GM18519 (cell line): Measurements from ENCODE around the gene NUP153.

Source experiments
- ATAC-seq: cut with Tn5 transposase; IDR thresholded peaks from one replicate; pipeline ENCODE4 v1.9.1; 2021; ENCODE audit warnings: mild to moderate bottlenecking, moderate library complexity; ENCODE audit not compliant: unreplicated experiment, low FRiP score

NUP153 gene

DNA sequence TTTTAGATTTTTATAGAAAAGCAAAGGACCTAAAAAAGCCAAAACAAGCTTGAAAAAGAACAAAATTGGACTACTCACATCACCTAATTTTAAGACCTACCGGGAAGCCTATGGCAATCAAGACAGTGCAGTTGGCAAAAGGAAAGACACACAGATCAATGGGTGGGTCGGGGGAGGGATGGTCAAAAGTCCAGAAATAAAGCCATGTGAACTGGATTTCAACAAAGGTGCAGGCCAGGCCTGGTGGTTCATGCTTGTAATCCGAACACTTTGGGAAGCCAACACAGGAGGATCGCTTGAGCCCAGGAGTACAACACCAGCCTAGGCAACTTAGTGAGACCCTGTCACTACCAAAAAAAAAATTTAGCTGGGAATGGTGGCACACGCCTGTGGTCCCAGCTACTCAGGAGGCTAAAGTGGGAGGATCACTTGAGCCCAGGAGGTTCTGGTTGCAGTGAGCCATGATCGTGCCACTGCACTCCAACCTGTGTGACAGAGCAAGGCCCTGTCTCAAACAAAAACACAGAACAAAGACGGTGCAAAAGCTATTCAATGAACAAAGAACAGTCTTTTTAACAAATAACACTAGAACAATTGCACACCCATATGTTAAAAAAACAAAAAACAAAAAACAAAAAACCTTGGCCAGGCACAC lies 34.5 kb downstream of the NUP153 start:
- ATAC-seq, result no peak

DNA sequence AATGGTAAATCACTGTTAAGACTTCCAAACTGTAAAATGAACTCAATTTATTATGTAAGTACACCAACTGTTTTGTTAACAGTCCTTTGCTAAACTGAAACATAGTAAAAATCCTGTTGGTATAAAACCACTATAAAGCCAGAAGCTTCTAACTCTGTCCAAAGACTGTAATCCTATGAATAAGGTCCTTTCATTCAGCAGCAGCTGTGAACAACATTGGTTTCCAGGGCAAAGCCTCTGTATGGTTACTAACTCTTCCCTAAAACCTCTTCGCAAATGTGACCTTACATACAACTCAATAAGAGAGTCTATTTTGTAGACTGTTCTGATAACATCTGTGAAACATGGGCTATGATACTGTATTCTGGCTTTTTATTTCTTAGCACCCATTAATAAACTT lies 40.1 kb downstream of the NUP153 start:
- no peak for ATAC-seq

DNA sequence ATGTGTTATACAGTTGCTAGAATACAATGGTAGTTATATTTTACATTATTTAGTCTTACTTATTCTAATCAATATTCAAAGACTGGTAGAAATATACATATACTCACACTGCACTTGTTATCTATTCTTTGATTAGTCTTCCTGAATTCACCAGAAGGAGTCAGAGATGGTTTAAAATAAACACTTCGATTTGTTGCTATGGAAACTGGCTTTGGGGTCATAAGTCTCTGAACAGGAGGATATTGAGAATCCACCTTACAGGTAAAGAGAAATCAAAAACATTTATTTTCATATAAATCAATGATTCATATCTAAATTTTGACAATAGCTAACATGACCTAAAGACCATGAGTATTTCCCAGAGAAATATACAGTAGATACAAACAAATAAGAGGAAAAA lies 41.6 kb downstream of the NUP153 start:
- ATAC-seq, result no peak

DNA sequence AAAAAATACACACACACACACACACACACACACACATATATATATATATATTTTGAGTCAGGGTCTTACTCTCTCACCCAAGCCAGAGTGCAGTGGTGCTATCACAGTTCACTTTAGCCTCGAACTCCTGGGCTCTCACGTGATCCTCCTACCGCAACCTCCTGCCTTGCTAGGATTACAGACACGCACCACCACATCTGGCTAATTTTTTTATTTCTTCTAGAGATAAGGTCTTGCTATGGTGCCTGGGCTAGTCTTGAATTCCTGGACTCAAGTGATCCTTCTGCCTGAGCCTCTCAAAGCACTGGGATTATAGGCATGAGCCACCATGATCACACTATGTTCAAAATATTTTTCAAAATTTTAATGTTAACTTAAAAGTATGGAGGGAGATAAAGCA lies 43.5 kb downstream of the NUP153 start:
- no peak for ATAC-seq

DNA sequence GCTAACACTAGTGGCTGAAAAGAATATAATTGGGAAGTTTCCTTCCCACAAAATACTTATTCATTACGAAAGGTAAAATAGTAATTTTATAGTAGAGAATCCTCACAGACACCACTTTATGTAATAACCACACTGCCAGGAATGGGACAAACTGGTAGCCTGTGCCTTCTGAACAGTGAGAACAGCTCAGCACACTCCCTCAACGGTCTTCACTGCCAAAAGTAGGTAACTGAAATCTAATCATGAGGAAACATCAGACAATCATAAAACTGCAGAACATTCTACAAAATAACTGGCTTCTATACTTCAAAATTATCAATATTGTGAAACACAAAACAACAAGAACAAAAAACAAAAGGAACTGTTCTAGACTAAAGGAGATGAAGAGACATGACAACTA lies 44.1 kb downstream of the NUP153 start:
- no peak for ATAC-seq

DNA sequence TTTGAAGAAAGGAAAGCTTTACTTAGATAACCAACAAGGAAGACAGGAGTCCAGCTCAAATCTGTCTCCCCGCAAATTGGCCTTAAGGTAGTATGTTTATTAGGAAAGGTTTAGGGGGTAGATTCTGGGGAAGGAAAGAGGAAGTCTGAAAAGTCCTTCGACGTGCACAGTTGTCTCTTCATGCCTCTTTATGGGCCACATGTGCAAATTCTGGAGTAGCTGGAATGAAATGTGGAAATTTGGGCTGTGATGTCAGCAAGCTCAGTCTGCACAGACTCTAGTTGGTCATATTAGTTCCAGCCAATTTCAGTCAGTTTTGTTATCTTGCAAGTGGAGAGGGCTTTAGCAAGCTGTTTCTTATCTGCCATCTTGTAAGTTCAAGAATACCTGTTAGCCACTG lies 50.1 kb downstream of the NUP153 start:
- ATAC-seq, result no peak

DNA sequence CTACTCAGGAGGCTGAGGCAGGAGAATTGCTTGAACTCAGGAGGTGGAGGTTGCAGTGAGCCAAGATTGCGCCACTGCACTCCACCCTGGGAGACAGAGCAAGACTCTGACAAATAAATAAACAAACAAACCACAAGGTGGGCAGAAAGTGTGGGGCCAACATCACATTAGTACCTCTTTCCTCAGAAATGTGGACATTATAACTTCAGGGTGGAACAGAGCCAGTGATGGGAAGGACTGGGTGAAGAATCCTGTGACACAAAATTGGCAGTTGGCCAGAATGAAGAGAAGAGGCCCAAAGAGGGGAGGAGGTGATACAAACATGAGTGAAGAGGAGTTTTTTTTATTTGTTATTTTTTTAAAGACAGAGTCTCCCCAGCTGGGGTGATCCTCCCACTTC lies 50.6 kb downstream of the NUP153 start:
- no peak for ATAC-seq

DNA sequence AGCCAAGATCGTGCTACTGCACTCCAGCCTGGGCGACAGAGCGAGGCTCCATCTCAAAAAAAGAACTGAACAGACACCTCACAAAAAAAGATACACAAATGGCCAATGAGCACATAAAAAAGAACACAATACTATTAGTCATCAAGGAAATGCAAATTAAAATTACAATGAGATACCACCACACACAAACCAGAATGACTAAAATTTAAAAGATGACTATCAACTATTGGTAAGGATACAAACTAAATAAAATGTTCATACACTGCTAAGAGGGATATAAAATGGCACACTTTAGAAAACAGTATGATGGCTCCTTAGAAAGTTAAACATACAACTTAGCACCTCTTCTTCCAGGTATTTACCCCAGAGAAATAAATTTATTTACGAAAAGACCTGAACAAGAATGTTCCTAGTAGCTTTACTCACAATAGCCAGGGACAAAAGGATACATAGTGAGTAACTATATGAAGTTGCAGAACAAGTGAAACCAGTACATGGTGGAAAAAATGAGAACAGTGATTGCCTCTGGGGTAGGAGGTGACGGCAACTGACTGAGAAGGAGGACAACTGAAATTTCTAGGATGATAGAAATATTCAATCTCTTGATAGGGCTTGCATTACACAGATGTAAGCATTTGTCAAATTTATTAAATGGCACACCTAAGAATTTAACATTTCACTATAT lies 53.4 kb downstream of the NUP153 start:
- ATAC-seq, result no peak

DNA sequence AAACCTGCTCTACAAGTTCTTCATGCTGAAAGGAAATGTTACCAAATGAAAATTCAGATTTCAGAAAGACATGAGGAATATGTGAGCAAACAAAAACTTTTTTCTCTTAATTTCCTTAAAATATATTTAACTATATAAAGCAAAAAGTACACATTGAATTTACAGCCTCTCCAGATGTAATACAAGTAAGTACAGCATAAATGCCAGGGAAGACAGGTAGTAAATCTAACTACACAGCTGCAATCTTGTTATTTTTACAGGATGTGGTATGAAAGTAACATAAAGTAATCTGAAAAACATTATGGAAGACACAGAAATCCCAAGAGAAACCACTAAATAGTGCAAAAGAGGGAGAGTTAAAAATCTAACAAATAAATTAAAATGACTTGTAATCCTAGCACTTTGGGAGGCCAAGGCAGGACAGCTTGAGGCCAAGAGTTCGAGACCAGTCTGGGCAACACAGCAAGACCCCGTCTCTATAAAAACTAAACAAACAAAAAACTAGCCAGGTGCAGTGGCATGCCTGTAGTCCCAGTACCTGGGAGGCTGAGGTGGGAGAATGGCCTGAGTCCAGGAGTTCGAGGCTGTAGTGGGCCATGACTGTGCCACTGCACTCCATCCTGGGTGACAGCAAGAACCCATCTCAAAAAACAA lies 55.9 kb downstream of the NUP153 start:
- ATAC-seq, result no peak

DNA sequence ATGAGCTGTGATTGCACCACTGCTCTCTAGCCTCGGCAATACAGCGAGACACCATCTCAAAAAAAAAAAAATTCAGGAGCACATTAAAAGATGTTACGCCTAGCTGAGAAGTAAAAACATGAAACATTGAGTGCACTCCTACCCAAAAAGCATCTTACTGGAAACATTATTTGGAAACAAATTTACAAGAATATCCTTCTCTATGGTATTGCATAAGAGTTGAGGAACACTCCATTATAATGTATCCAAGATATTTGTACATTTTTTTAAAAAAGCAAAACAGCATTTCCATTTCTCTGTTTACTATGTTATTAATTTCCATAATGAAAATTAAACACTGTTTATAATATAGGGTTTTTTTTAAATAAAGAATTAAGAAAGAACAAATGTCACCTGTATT lies 58.0 kb downstream of the NUP153 start:
- no peak for ATAC-seq

DNA sequence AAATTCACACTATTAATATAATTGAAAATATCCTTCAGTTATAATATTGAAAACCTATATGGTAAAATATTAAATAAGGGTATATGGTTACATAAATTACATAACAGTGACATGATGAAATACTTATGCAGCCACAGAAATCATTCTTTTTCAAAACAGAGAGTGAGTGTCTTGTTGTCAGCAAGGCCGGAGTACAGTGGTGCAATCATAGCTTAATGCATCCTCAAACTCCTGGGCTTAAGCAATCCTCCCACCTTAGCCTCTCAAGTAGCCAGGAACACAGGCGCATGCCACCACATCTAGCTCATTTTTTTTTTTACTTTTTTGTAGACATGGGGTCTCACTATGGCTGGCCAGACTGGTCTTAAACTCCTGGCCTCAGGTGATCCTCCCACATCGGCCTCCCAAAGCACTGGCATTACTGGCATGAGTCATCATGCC lies 66.2 kb downstream of the NUP153 start:
- no peak for ATAC-seq

DNA sequence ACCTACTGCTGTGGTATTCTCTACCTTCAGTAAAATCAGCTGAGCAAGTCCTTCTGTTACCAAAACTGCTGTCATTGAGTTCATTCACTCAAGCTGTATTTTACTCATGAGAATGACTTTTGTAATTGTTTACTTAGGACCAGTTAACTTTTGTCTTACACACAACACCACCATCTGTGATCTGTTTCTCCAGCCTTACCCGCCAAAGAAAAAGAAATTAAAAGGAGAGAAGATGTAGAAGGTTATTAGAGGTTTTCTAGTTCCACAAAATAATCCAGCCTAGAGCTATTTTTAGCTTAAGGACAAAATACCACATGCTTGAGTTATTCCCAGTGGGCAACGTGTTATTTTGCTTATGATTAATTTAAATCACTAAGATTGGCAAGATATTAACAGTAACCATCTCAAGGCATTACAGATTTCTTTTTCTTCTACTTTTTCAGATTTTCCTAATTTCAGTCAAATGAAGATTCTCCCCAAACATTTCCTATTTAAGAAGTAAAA lies 68.5 kb downstream of the NUP153 start:
- no peak for ATAC-seq

DNA sequence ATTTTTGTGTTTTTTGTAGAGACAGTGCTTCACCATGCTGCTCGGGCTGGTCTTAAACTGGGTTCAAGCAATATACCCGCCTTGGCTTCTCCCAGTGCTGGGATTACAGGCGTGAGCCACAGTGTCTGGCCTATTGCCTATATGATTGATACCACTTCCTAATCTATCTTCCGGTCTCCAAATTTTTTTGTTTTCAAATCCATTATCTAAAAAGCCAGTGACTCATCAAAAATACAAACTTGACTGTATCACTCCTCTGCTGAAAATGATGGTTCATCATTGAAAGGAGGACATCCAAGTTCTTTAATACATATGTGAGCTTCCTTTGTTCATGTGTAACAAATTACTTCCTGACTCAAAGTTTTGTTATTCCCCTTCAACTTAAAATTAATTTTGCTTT lies 71.2 kb downstream of the NUP153 start:
- ATAC-seq, result no peak

DNA sequence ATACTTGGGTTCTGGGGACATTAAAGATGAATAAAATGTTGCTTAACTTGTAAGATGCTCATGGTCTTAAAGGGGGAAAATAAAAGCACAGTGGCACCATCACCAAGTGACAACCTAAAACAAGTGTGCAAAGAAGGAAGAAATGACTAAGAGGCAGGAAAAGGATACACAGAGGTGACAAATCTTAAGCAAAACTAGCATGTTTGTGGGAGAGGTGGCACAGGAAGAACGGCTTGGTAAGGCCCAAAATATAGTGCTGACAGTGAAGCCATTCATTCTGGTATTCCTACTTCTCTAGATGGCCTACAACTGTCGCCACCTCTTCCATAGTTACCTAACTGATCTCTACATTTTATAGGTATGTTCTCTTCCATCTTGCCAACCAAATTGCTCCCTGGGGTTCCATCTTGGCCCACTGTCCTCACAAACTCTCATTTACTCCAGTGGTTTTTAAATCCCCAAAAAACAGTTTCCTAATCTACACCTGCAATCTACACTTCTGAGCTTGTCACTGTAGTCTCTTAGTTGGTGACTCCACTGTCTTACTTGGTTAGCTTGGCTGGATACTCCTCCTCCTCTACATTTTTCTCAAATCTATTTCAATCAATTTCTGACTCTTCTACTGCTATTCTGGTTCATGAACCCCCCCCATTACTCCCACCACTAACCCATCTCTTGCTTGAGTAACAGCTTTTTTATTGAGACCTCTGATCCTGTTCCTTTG lies 73.1 kb downstream of the NUP153 start:
- ATAC-seq, result no peak

DNA sequence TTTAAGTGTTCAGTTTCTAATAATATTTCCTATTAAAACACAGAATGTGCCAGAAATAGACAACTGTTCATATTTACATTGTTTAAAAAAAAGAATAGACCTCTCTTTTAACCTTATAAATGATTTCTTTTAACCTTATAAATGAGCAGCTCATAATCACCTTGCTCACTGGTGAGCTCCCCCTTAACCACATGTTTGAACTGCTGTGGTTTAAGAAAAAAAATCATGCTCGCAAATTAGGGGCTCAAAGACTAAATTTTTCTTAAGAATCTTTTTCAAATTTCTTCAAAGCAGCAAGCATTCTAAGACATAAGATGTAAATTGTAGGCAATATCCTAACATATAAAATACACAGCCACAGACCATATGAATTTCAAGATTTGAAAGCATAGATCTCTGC lies 73.8 kb downstream of the NUP153 start:
- ATAC-seq, result no peak

DNA sequence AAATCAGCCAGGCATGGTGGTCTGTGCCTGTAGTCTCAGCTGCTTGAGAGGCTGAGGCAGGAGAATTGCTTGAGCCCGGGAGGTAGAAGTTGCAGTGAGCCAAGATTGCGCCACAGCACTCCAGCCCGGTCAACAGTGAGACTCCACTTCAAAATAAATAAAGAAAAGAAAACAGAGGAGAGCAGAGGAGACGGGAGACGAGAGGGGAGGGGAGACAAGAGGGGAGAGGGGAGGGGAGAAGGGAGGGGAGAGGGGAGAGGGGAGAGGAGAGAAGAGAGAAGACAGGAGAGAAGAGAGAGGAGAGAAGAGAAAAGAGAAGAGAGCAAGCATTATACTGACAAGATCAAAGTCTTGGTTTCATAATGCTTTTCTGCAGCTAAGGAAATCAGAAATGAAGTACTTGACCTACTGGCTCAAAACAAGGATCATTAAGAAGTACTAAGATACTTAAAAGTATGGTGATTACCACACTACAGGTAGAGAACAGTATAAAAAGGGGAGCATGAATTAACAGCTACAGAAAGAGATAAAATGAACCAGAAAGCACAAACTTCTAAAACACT lies 76.1 kb downstream of the NUP153 start:
- ATAC-seq, result no peak

DNA sequence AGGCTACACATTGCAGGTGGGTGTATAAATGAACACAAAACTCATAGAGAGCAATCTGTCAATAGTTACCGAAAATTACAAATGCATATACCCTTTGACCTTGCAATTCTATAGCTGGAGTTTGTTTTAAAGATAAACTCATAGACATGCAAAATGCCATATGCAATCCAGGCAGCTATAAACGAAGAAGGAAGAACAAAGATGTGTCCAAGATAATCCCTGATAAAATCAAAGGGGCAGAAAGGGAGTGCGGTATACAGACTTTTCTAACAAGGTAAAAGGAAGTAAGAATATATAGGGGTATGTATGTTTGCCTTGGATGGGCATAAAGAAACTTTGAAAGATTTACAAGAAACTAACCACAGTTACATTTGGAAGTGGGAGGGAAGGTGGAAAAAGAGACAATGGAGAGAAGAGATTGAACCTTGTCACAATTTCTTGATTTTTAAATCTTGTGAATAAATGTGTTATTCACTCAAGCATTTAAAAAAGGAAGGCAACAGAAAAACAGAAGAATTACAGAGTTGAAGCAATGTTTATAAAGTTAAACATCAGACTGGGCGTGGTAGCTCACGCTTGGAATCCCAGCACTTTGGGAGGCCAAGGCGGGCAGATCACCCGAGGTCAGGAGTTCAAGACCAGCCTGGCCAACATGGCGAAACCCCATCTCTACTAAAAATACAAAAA lies 76.8 kb downstream of the NUP153 start:
- ATAC-seq, result no peak

DNA sequence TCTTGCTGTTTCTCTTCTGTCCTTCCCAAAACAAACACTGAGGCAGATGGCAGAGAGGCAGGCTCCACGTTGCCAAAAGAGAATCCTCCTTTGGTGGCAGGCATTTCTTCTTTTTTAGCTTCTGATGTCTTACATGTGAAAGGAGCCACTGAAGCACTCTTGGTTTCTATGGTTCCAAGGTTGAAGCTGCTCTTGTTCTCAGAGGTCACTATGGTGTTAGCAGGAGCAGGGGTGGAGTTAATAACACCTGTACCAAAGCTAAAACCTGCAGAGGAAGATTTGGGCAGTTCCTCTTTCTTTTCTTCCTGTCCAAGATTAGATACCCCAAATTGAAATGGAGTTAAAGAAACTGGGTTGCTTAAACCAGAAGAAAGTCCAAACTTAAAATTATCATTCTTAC lies 77.9 kb downstream of the NUP153 start:
- ATAC-seq, result no peak

DNA sequence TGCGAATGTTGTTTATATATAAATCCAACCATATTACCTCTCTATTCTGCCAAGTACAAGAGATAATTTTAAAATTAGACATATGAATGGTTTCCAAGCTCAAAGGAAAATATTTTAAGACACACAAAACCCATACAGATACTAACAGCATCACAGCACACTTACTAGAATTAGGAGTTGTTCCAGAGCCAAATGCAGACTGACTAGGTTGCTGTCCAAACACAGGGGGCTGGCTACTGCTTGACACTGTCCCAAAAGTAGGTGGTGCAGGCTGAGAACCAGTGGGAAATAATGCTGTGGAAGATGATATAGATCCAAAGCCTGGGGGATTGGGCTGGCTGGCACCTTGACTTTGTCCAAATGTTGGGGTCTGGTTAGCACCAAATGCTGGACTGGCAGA lies 82.3 kb downstream of the NUP153 start:
- no peak for ATAC-seq

DNA sequence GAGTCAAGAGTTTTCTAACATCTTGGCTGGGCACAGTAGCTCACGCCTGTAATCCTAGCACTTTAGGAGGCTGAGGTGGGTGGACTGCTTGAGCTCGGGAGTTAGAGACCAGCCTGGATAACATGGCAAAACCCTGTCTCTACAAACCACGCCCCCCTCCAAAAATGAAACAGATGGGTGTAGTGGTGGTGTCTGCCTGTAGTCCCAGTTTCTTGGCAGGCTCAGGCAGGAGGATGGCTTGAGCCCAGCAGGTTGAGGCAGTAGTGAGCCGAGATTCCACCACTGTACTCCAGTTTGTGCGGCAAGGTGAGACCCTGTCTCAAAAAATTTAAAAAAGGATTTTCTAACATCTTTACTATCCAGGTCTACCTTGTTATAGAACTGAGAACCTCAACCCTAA lies 84.6 kb downstream of the NUP153 start:
- ATAC-seq, result no peak
